Thymus (tissue), 11 donors: ENCODE results near the gene CSRP2. TPM values are rescaled to one million over a fixed set of nuclear protein-coding genes. Genes with fewer than 3 reads are reported as not detected.

Experiments
- DNase-seq, 9 donors: peaks; one replicate each; pipeline ENCODE4 v3.0.0-alpha.2; 2013; ENCODE audit warnings: low spot score in 9 of 9, low read depth in 6 of 9, missing footprints in 1 of 9
- H3K27ac ChIP-seq, 2 donors: one replicate each; pipeline ENCODE4 v1.5.1; 2013; ENCODE audit warnings: control low read depth in 1 of 2, low read depth in 1 of 2, low read length in 1 of 2, mild to moderate bottlenecking in 1 of 2, moderate library complexity in 1 of 2
- H3K27me3 ChIP-seq, 2 donors: one replicate each; pipeline ENCODE4 v1.5.1; 2013; ENCODE audit warnings: low read length in 1 of 2; ENCODE audit not compliant: control insufficient read depth in 2 of 2, insufficient read depth in 1 of 2
- H3K36me3 ChIP-seq, 2 donors: one replicate each; pipeline ENCODE4 v1.5.1; 2013; ENCODE audit warnings: low read length in 1 of 2, mild to moderate bottlenecking in 1 of 2, moderate library complexity in 1 of 2; ENCODE audit not compliant: control insufficient read depth in 2 of 2, insufficient read depth in 2 of 2
- H3K4me1 ChIP-seq, 2 donors: one replicate each; pipeline ENCODE4 v1.5.1; 2013; ENCODE audit warnings: low read length in 2 of 2; ENCODE audit not compliant: control insufficient read depth in 2 of 2, insufficient read depth in 2 of 2
- H3K4me3 ChIP-seq, 2 donors: one replicate each; pipeline ENCODE4 v1.5.1; 2013; ENCODE audit warnings: low read length in 2 of 2, control low read depth in 1 of 2, mild to moderate bottlenecking in 1 of 2
- H3K9me3 ChIP-seq, 2 donors: one replicate each; pipeline ENCODE4 v1.5.1; 2013; ENCODE audit warnings: low read length in 1 of 2, mild to moderate bottlenecking in 1 of 2; ENCODE audit not compliant: control insufficient read depth in 2 of 2, insufficient read depth in 1 of 2
- WGBS: extraction: QIAGEN DNeasy Blood & Tissue Kit; methylation state at CpG from one replicate; pipeline ENCODE4 v1.1.7; 2013; 5-methylcytosine and 5-hydroxymethylcytosine counted together
- polyA plus RNA-seq: library from polyadenylated mRNA; stranded (reverse); fragments of 200-250 nt; gene quantifications from one replicate; pipeline ENCODE4 v1.2.3, GENCODE V29; 2013
- total RNA-seq: library from RNA; stranded (reverse); fragments of 120-200 nt; gene quantifications from one replicate; pipeline ENCODE4 v1.2.4, GENCODE V29; 2013
- donor health status: healthy.

CSRP2 gene
- total and polyA plus RNA-seq, 2 donors, result 51.8 to 91.8 TPM

GRCh38 chr12:76856018-76856644 is 22.7 kb downstream of the CSRP2 start:
- Histone ChIP-seq H3K9me3 (no peaks in the 10 kb centered on the region), H3K4me3 (no peak overlapping the region), H3K27ac (no peak overlapping the region), H3K4me1 (peaks cover 0 to 5% of the 10 kb centered on the region in 2 donors), H3K27me3 (no peaks in the 10 kb centered on the region), H3K36me3 (peaks cover 4% of the 10 kb centered on the region in 2 donors)
- DNase-seq, result no peak
- WGBS, result 89% methylated on average over 1 of the region's 1 CpG

GRCh38 chr12:76855271-76855670 is 23.5 kb downstream of the CSRP2 start:
- peaks cover 0 to 5% of the 10 kb centered on the region in 2 donors for H3K4me1 ChIP-seq
- no peaks in the 10 kb centered on the region for H3K9me3 ChIP-seq
- H3K36me3 ChIP-seq, result peaks cover 4 to 11% of the 10 kb centered on the region in 2 donors
- no peaks in the 10 kb centered on the region for H3K27me3 ChIP-seq
- H3K4me3 ChIP-seq, result no peak overlapping the region
- no peak for DNase-seq
- 98% methylated on average over 4 of the region's 4 CpGs for WGBS
- H3K27ac ChIP-seq, result no peak overlapping the region

- Histone ChIP-seq H3K27ac (no peak overlapping the region), H3K36me3 (peaks cover 0 to 28% of the 10 kb centered on the region in 2 donors), H3K4me1 (no peaks in the 10 kb centered on the region), H3K9me3 (no peaks in the 10 kb centered on the region), H3K27me3 (no peaks in the 10 kb centered on the region), H3K4me3 (no peak overlapping the region)
- no peak for DNase-seq
- WGBS, result 99% methylated on average over 1 of the region's 1 CpG
Measured at GRCh38 chr12:76852106-76852505, 26.7 kb downstream of the CSRP2 start.

- 96% methylated on average over 2 of the region's 2 CpGs for WGBS
- no peak overlapping the region for H3K27ac ChIP-seq
- H3K9me3 ChIP-seq, result no peaks in the 10 kb centered on the region
- peaks cover 0 to 40% of the 10 kb centered on the region in 2 donors for H3K36me3 ChIP-seq
- H3K27me3 ChIP-seq, result no peaks in the 10 kb centered on the region
- H3K4me1 ChIP-seq, result no peaks in the 10 kb centered on the region
- no peak overlapping the region for H3K4me3 ChIP-seq
- no peak for DNase-seq
Measured at GRCh38 chr12:76848132-76848531, 30.7 kb downstream of the CSRP2 start.

GRCh38 chr12:76847260-76847659 is 31.6 kb downstream of the CSRP2 start:
- Histone ChIP-seq H3K9me3 (no peaks in the 10 kb centered on the region), H3K27me3 (no peaks in the 10 kb centered on the region), H3K36me3 (peaks cover 0 to 42% of the 10 kb centered on the region in 2 donors), H3K4me3 (no peak overlapping the region), H3K27ac (no peak overlapping the region), H3K4me1 (no peaks in the 10 kb centered on the region)
- 95% methylated on average over 2 of the region's 2 CpGs for WGBS
- no peak for DNase-seq

GRCh38 chr12:76836633-76837032 is 42.2 kb downstream of the CSRP2 start:
- peaks cover 3 to 5% of the 10 kb centered on the region in 2 donors for H3K36me3 ChIP-seq
- no peaks in the 10 kb centered on the region for H3K27me3 ChIP-seq

GRCh38 chr12:76830436-76830835 is 48.4 kb downstream of the CSRP2 start:
- no peaks in the 10 kb centered on the region for H3K27me3 ChIP-seq

More at GRCh38 chr12:76836633-76837032, 42.2 kb downstream of the CSRP2 start:
- WGBS, result 64% methylated on average over 3 of the region's 3 CpGs
- H3K4me3 ChIP-seq, result no peak overlapping the region
- no peak for DNase-seq
- no peaks in the 10 kb centered on the region for H3K9me3 ChIP-seq
- no peaks in the 10 kb centered on the region for H3K4me1 ChIP-seq
- H3K27ac ChIP-seq, result no peak overlapping the region

GRCh38 chr12:76820888-76821482 is 57.8 kb downstream of the CSRP2 start:
- Histone ChIP-seq H3K36me3 (peaks cover 5 to 29% of the 10 kb centered on the region in 2 donors), H3K9me3 (no peaks in the 10 kb centered on the region), H3K27ac (no peak overlapping the region), H3K27me3 (no peaks in the 10 kb centered on the region), H3K4me1 (no peaks in the 10 kb centered on the region), H3K4me3 (no peak overlapping the region)
- 92% methylated on average over 2 of the region's 2 CpGs for WGBS
- peak in 1 of 9 donors; percentile 5 for DNase-seq

More at GRCh38 chr12:76830436-76830835, 48.4 kb downstream of the CSRP2 start:
- peaks cover 7 to 22% of the 10 kb centered on the region in 2 donors for H3K36me3 ChIP-seq
- no peaks in the 10 kb centered on the region for H3K4me1 ChIP-seq
- H3K27ac ChIP-seq, result no peak overlapping the region
- no peak overlapping the region for H3K4me3 ChIP-seq
- DNase-seq, result no peak
- H3K9me3 ChIP-seq, result no peaks in the 10 kb centered on the region

GRCh38 chr12:76813972-76814371 is 64.8 kb downstream of the CSRP2 start:
- no peaks in the 10 kb centered on the region for H3K27me3 ChIP-seq
- WGBS, result 90% methylated on average over 4 of the region's 4 CpGs
- DNase-seq, result no peak
- H3K4me1 ChIP-seq, result no peaks in the 10 kb centered on the region
- H3K27ac ChIP-seq, result no peak overlapping the region
- H3K4me3 ChIP-seq, result no peak overlapping the region
- no peaks in the 10 kb centered on the region for H3K9me3 ChIP-seq
- H3K36me3 ChIP-seq, result peaks cover 0 to 27% of the 10 kb centered on the region in 2 donors
